GM21526 (cell line): ENCODE data around the gene IQGAP2.

Experiments
- ATAC-seq: cut with Tn5 transposase; IDR thresholded peaks from one replicate; pipeline ENCODE4 v1.9.1; 2021; ENCODE audit warnings: moderate library complexity; ENCODE audit not compliant: unreplicated experiment, low FRiP score

Gene IQGAP2

GRCh38 chr5:76553251-76553650 is 150.2 kb downstream of the IQGAP2 start:
- no peak for ATAC-seq

- ATAC-seq = no peak
Measured at GRCh38 chr5:76555114-76555513, 152.0 kb downstream of the IQGAP2 start.

- ATAC-seq = no peak
Measured at GRCh38 chr5:76555717-76556116, 152.6 kb downstream of the IQGAP2 start.

GRCh38 chr5:76556511-76557221 is 153.6 kb downstream of the IQGAP2 start:
- ATAC-seq = peak; percentile 83

- ATAC-seq = no peak
Measured at GRCh38 chr5:76560952-76561891, 158.1 kb downstream of the IQGAP2 start.

GRCh38 chr5:76561959-76562358 is 158.9 kb downstream of the IQGAP2 start:
- ATAC-seq = no peak

- no peak for ATAC-seq
Measured at GRCh38 chr5:76565009-76565408, 161.9 kb downstream of the IQGAP2 start.

- ATAC-seq = no peak
Measured at GRCh38 chr5:76570153-76570552, 167.1 kb downstream of the IQGAP2 start.

GRCh38 chr5:76571559-76571958 is 168.5 kb downstream of the IQGAP2 start:
- ATAC-seq = no peak

- no peak for ATAC-seq
Measured at GRCh38 chr5:76576450-76576849, 173.4 kb downstream of the IQGAP2 start.

GRCh38 chr5:76576996-76577395 is 173.9 kb downstream of the IQGAP2 start:
- no peak for ATAC-seq

- no peak for ATAC-seq
Measured at GRCh38 chr5:76579166-76579937, 176.3 kb downstream of the IQGAP2 start.

GRCh38 chr5:76580981-76581380 is 177.9 kb downstream of the IQGAP2 start:
- ATAC-seq = no peak

GRCh38 chr5:76582230-76583162 is 179.4 kb downstream of the IQGAP2 start:
- peak; percentile 82 for ATAC-seq

GRCh38 chr5:76583163-76584047 is 180.3 kb downstream of the IQGAP2 start:
- ATAC-seq = no peak

GRCh38 chr5:76585783-76586217 is 182.7 kb downstream of the IQGAP2 start:
- ATAC-seq = no peak

- no peak for ATAC-seq
Measured at GRCh38 chr5:76586531-76586930, 183.4 kb downstream of the IQGAP2 start.

- peak; percentile 97 for ATAC-seq
Measured at GRCh38 chr5:76590027-76590426, 186.9 kb downstream of the IQGAP2 start.

GRCh38 chr5:76591366-76591765 is 188.3 kb downstream of the IQGAP2 start:
- ATAC-seq = no peak
